Progenitor cell of endocrine pancreas (in vitro differentiated cells): ENCODE results near the gene C17orf100. TPM values are rescaled to one million over a fixed set of nuclear protein-coding genes. Genes with fewer than 3 reads are reported as not detected.

ENCODE experiments used
- DNase-seq: peaks from one replicate; pipeline ENCODE4 v3.0.0; 2021; ENCODE audit warnings: low spot score; ENCODE audit not compliant: unreplicated experiment
- H3K27ac Mint-ChIP-seq: 2 replicates; pipeline ENCODE4 v1.8.0; 2021; ENCODE audit warnings: mild to moderate bottlenecking, moderate library complexity, mixed read lengths
- H3K27me3 Mint-ChIP-seq: 2 replicates; pipeline ENCODE4 v1.8.0; 2021; ENCODE audit warnings: mixed read lengths
- H3K36me3 Mint-ChIP-seq: 2 replicates; pipeline ENCODE4 v1.8.0; 2022; ENCODE audit warnings: mixed read lengths; ENCODE audit not compliant: insufficient read depth
- H3K4me1 Mint-ChIP-seq: 2 replicates; pipeline ENCODE4 v1.8.0; 2021; ENCODE audit warnings: low read depth, mixed read lengths
- H3K4me3 Mint-ChIP-seq: 2 replicates; pipeline ENCODE4 v1.8.0; 2021; ENCODE audit warnings: low read depth, mild to moderate bottlenecking, moderate library complexity, mixed read lengths
- H3K9me3 Mint-ChIP-seq: 2 replicates; pipeline ENCODE4 v1.8.0; 2021; ENCODE audit warnings: low read depth, mixed read lengths
- CTCF ChIP-seq: fragments of 200-600 bp; sonication (generic); IDR thresholded peaks from one replicate; pipeline ENCODE4 v1.5.0; 2021; ENCODE audit warnings: antibody characterized with exemption, mild to moderate bottlenecking; ENCODE audit not compliant: unreplicated experiment
- long read RNA-seq: library from polyadenylated mRNA; unstranded; transcript quantifications from one replicate; pipeline ENCODE4 v2.0.0, GENCODE V29; 2020
- total RNA-seq: library from RNA; stranded (reverse); gene quantifications from 2 replicates; pipeline ENCODE4 v1.2.1, GENCODE V29; 2021

C17orf100 gene
- 6.1 TPM in 2 replicates for total RNA-seq
- long read RNA-seq, transcript C17orf100-201 (1 exons, 1,756 nt), result major isoform, 6 of 6 reads
- long read RNA-seq, partial matches to known transcripts, result 0 of 6 reads
- long read RNA-seq, other reads (novel, unspliced or antisense), result 0 of 6 reads

GRCh38 chr17:6651354-6651918 lies at the start of gene C17orf100, which contains the start of gene MED31:
Gene C17orf100, plus strand, starts transcription at chr17:6651762. Its CDS starts 152 bp downstream, at chr17:6651914.
Gene MED31, minus strand, starts transcription at chr17:6651605. Its CDS starts 77 bp downstream, at chr17:6651528.
- peak; percentile 93 for DNase-seq
- Mint-ChIP-seq H3K9me3 (no peaks in the 10 kb centered on the region), H3K4me3 (peak within 1 kb of the TSS; percentile 95), H3K27ac (peak within 1 kb of the TSS; percentile 96), H3K36me3 (peaks cover 3% of the 10 kb centered on the region), H3K27me3 (peaks cover 29% of the 10 kb centered on the region), H3K4me1 (peaks cover 32% of the 10 kb centered on the region)
- no peak for TF ChIP-seq CTCF

GRCh38 chr17:6602141-6602540 lies 49.4 kb upstream of the C17orf100 start:
- Mint-ChIP-seq H3K36me3 (peaks cover 23% of the 10 kb centered on the region), H3K27me3 (no peaks in the 10 kb centered on the region), H3K4me1 (peaks cover 20% of the 10 kb centered on the region), H3K9me3 (no peaks in the 10 kb centered on the region), H3K27ac (no peak overlapping the region), H3K4me3 (no peak overlapping the region)
- no peak for TF ChIP-seq CTCF
- no peak for DNase-seq

- Mint-ChIP-seq H3K27me3 (no peaks in the 10 kb centered on the region), H3K4me3 (no peak overlapping the region), H3K4me1 (peaks cover 9% of the 10 kb centered on the region), H3K36me3 (peaks cover 24% of the 10 kb centered on the region), H3K27ac (no peak overlapping the region), H3K9me3 (no peaks in the 10 kb centered on the region)
- DNase-seq, result no peak
- no peak for TF ChIP-seq CTCF
Observed at GRCh38 chr17:6603744-6604325, 47.7 kb upstream of the C17orf100 start.

GRCh38 chr17:6605142-6605541 lies 46.4 kb upstream of the C17orf100 start:
- H3K9me3 Mint-ChIP-seq, result no peaks in the 10 kb centered on the region
- H3K4me1 Mint-ChIP-seq, result peaks cover under 1% of the 10 kb centered on the region
- no peaks in the 10 kb centered on the region for H3K27me3 Mint-ChIP-seq
- H3K36me3 Mint-ChIP-seq, result peaks cover 29% of the 10 kb centered on the region
- no peak overlapping the region for H3K27ac Mint-ChIP-seq
- H3K4me3 Mint-ChIP-seq, result no peak overlapping the region
- no peak for TF ChIP-seq CTCF
- DNase-seq, result no peak

- Mint-ChIP-seq H3K27ac (no peak overlapping the region), H3K36me3 (peaks cover 25% of the 10 kb centered on the region), H3K9me3 (no peaks in the 10 kb centered on the region), H3K4me3 (no peak overlapping the region), H3K27me3 (no peaks in the 10 kb centered on the region), H3K4me1 (no peaks in the 10 kb centered on the region)
- DNase-seq, result no peak
- TF ChIP-seq CTCF, result no peak
Observed at GRCh38 chr17:6608321-6608720, 43.2 kb upstream of the C17orf100 start.
